ENCODE results near the gene RABEP1. TPM values are rescaled to one million over a fixed set of nuclear protein-coding genes. Genes with fewer than 3 reads are reported as not detected.

The RABEP1 gene
- total RNA-seq, 1 experiment from 2014 or later: 71.3 TPM

DNA sequence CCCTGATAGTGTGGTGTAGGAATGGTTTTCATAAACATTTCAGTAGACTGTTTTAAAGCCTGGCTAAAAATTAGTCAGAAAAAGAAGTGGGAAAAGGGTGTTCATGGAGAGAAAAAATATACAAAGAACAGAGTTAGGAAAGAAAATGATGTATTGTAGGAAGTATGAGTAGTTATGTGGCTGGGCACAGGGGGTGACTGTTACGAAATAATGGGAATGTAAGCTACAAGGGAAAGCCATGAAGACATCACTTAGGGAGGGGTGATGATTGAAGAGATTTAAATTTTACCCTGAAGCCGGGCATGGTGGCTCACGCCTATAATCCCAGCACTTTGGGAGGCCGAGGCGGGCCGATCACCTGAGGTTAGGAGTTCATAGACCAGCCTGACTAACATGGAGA is 82.1 kb downstream of the RABEP1 start:
- no peak for TF ChIP-seq EZH2 (IDR thresholded peaks at IDR 0.05; ENCODE audit: borderline replicate concordance, low read depth, low read length, poor library complexity, severe bottlenecking)
- TF ChIP-seq, protein P1, sequence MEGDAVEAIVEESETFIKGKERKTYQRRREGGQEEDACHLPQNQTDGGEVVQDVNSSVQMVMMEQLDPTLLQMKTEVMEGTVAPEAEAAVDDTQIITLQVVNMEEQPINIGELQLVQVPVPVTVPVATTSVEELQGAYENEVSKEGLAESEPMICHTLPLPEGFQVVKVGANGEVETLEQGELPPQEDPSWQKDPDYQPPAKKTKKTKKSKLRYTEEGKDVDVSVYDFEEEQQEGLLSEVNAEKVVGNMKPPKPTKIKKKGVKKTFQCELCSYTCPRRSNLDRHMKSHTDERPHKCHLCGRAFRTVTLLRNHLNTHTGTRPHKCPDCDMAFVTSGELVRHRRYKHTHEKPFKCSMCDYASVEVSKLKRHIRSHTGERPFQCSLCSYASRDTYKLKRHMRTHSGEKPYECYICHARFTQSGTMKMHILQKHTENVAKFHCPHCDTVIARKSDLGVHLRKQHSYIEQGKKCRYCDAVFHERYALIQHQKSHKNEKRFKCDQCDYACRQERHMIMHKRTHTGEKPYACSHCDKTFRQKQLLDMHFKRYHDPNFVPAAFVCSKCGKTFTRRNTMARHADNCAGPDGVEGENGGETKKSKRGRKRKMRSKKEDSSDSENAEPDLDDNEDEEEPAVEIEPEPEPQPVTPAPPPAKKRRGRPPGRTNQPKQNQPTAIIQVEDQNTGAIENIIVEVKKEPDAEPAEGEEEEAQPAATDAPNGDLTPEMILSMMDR (conservative IDR thresholded peaks at IDR 0.05; ENCODE audit: low read depth, low read length): no peak
- H3K36me3 ChIP-seq (ENCODE audit: insufficient read depth, low read length, poor library complexity, severe bottlenecking): peaks cover 28% of the 10 kb centered on the region
- H3K27ac ChIP-seq (ENCODE audit: low read depth, low read length, poor library complexity, severe bottlenecking): no peak overlapping the region
- POLR2A ChIA-PET (ENCODE audit: low non-redundant PET): no interaction called here
- H3K4me1 ChIP-seq (ENCODE audit: insufficient read depth, low read length, poor library complexity, severe bottlenecking): no peaks in the 10 kb centered on the region
- H3K27me3 ChIP-seq (replicated peaks; ENCODE audit: insufficient read depth, low read depth, low read length, poor library complexity): no peaks in the 10 kb centered on the region
- no TSS peak for BruUV-seq (replicated peaks)
- no peak for DNase-seq (ENCODE audit: low spot score)
- intact Hi-C loops (cut with micrococcal nuclease; ENCODE audit: unreplicated experiment): no loop called here
- no peaks in the 10 kb centered on the region for H3K9me3 ChIP-seq (ENCODE audit: low read depth, low read length, poor library complexity, severe bottlenecking)
- CTCF ChIA-PET: no interaction called here
- H3K4me3 ChIP-seq (ENCODE audit: low read depth, low read length, poor library complexity, severe bottlenecking): no peak overlapping the region

DNA sequence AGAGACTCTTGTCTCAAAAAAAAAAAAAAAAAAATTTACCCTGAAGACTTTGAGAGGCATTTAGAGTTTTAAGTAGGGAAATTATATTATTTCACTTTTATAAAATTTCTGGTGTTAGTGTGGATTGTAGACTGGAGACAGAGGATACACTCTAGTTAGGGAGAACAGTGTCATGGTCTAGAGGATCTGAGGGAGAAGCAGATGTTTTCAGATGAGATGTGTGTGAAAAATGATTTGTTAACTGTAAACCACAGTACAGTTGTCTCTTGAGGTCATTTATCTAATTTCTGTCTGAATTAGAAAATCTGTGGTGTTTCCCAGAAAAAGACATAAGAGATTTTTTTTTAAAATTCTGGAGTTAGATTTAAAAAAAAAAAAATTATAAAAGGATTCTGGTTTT is 82.6 kb downstream of the RABEP1 start:
- no peak for TF ChIP-seq EZH2 (IDR thresholded peaks at IDR 0.05; ENCODE audit: borderline replicate concordance, low read depth, low read length, poor library complexity, severe bottlenecking)
- TF ChIP-seq, protein P1 (conservative IDR thresholded peaks at IDR 0.05; ENCODE audit: low read depth, low read length): no peak
- Histone ChIP-seq H3K27me3 (replicated peaks; ENCODE audit: insufficient read depth, low read depth, low read length, poor library complexity) (no peaks in the 10 kb centered on the region), H3K36me3 (ENCODE audit: insufficient read depth, low read length, poor library complexity, severe bottlenecking) (peaks cover 28% of the 10 kb centered on the region), H3K4me1 (ENCODE audit: insufficient read depth, low read length, poor library complexity, severe bottlenecking) (no peaks in the 10 kb centered on the region), H3K9me3 (ENCODE audit: low read depth, low read length, poor library complexity, severe bottlenecking) (no peaks in the 10 kb centered on the region), H3K4me3 (ENCODE audit: low read depth, low read length, poor library complexity, severe bottlenecking) (no peak overlapping the region), H3K27ac (ENCODE audit: low read depth, low read length, poor library complexity, severe bottlenecking) (no peak overlapping the region)
- CTCF ChIA-PET: no interaction called here
- intact Hi-C loops (cut with micrococcal nuclease; ENCODE audit: unreplicated experiment): no loop called here
- POLR2A ChIA-PET (ENCODE audit: low non-redundant PET): no interaction called here
- no peak for DNase-seq (ENCODE audit: low spot score)
- no TSS peak for BruUV-seq (replicated peaks)

DNA sequence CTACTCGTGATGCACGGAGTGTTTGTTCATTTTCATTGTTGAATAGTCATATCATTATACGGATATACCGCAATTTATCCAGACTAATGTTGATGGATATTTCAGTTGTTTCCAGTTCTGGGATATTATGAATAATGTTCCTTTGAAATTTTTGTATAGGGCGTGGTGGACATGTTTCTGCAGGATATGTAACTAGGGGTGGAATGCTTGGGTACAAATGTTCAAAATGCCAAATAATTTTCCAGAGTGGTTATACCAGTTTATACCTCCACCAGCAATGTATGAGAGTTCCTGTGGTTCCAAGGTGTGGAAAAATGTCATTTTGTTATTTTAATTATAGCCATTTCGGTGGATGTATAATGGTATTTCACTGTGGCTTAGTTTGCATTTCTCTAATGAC is 83.7 kb downstream of the RABEP1 start:
- H3K4me1 ChIP-seq (ENCODE audit: insufficient read depth, low read length, poor library complexity, severe bottlenecking): no peaks in the 10 kb centered on the region
- intact Hi-C loops (cut with micrococcal nuclease; ENCODE audit: unreplicated experiment): no loop called here
- TF ChIP-seq, protein P1 (conservative IDR thresholded peaks at IDR 0.05; ENCODE audit: low read depth, low read length): no peak
- TF ChIP-seq EZH2 (IDR thresholded peaks at IDR 0.05; ENCODE audit: borderline replicate concordance, low read depth, low read length, poor library complexity, severe bottlenecking): no peak
- no peak overlapping the region for H3K27ac ChIP-seq (ENCODE audit: low read depth, low read length, poor library complexity, severe bottlenecking)
- H3K36me3 ChIP-seq (ENCODE audit: insufficient read depth, low read length, poor library complexity, severe bottlenecking): peaks cover 26% of the 10 kb centered on the region
- no peak for DNase-seq (ENCODE audit: low spot score)
- H3K9me3 ChIP-seq (ENCODE audit: low read depth, low read length, poor library complexity, severe bottlenecking): no peaks in the 10 kb centered on the region
- ChIA-PET CTCF (no interaction called here), POLR2A (ENCODE audit: low non-redundant PET) (no interaction called here)
- BruUV-seq (replicated peaks): no TSS peak
- H3K4me3 ChIP-seq (ENCODE audit: low read depth, low read length, poor library complexity, severe bottlenecking): no peak overlapping the region
- H3K27me3 ChIP-seq (replicated peaks; ENCODE audit: insufficient read depth, low read depth, low read length, poor library complexity): no peaks in the 10 kb centered on the region

All from A673 (cell line).